NCI-H774 (cell line): Measurements from ENCODE around the gene MACO1.
"Not testable (repeated sequence)": the region's sequence is repeated elsewhere in the genome, so short reads cannot be mapped to it uniquely, and the experiment has no call there.

Experiments used
- DNase-seq: peaks from one replicate; lab custom pipeline; 2025; lab: John Stamatoyannopoulos, UW

MACO1 gene

DNA sequence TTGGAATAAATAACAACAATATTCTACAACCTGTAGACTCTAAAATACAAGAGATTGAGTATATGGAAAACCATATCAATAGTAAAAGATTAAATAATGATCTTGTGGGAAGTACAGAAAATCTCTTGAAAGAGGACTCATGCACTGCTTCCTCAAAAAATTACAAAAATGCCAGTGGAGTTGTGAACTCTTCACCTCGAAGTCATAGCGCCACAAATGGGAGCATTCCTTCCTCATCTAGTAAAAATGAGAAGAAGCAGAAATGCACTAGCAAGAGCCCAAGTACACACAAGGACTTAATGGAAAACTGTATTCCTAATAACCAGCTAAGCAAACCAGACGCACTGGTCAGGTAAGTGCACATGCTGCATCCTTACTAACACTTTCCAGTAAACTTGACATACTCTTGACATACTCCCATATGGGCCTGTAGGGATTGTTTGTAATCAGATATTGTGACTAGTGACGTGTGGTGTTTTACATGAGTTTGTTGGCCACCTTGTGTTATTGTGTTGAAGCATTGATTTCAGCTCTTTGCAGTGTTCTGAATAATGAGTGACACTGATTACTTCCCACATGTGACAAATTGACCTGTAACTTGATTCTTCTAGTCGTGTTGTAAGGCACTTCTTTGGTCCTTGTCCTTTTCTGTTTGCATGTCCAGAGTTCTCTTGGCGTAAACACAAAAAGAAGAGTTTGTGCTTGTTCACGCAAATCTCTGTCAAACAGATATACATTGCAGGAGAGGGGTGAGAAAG is 28.0 kb downstream of the MACO1 start:
- no peak for DNase-seq

GRCh38 chr1:25460020-25460419 is 29.3 kb downstream of the MACO1 start:
- DNase-seq = no peak

DNA sequence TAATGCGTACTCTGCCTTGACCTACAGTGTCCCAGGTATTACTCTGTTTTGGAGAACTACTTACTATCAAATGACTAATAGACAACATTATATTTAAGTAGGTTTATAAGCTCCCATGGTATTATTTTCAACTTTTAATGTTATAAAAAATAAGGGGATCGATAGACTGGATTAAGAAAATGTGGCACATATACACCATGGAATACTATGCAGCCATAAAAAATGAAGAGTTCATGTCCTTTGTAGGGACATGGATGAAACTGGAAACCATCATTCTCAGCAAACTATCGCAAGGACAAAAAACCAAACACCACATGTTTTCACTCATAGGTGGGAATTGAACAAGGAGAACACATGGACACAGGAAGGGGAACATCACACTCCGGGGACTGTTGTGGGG is 30.1 kb downstream of the MACO1 start:
- DNase-seq = not testable (repeated sequence)

- DNase-seq = no peak
Measured at GRCh38 chr1:25461849-25462248, 31.2 kb downstream of the MACO1 start.

GRCh38 chr1:25462732-25463131 is 32.0 kb downstream of the MACO1 start:
- DNase-seq = no peak

GRCh38 chr1:25467193-25467592 is 36.5 kb downstream of the MACO1 start:
- no peak for DNase-seq

DNA sequence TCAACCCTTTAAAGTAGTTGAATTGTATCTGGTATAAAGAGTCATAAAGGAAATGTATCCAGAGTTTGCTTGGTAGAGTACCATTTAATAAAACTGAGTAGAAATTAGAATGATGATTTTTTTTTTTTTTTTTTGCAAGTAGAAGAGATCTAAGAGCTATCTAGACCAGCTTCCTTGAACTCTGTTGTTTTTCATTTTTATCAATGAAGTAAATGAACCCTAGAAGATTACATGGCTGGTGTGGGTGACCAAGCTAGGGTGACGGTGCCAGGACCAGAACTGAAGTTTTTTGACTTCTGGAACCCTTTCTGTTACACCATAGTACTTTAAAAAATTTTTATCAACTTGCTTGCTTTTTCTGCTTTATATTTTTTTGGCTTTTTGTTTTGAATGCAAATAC is 36.9 kb downstream of the MACO1 start:
- no peak for DNase-seq

GRCh38 chr1:25468033-25468432 is 37.3 kb downstream of the MACO1 start:
- no peak for DNase-seq

DNA sequence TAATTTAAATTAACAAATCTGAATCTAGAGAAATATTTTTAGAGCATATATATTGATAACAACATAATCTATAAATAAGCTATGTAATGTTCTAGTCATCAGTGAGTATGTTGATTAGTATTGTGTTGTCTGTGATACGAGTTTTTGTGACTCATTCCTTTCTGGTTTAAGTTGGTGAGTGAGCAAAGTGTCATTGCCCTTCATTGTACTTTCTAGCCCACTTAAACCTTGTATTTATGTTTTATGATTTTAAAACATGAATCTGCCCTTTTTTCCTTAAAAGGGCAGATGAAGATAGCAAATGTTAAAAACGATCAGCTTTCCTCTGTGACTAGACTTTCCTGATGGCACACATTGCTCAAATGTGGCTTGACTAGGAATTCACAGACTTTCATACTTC is 38.5 kb downstream of the MACO1 start:
- no peak for DNase-seq

GRCh38 chr1:25472471-25472870 is 41.8 kb downstream of the MACO1 start:
- DNase-seq = no peak

DNA sequence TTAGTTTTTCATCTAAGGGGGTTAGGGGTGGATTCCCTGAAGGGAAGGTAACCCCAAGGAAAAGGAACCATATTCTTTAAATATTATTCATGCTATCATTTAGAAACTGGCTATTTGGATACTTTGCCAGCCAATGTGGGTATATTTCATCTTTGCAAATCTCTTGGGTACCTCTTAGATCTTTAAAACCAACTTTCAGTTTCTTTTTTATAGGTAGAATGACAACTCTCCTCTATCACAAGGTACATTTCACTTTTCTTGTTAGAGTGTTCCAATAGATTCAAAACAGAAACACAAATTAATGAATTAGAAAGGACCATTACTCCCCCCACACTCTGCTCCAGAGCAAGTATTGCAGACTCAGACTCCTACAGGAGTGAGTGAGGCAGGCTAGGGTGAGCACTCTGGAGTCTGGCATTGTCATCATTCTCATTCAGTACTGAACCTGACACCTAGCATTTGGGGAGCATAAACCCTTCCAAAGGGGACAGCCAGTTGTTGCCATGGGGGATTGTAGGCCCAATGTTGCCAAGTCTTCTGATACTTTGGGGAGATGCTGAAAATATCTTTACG is 43.0 kb downstream of the MACO1 start:
- DNase-seq = no peak

DNA sequence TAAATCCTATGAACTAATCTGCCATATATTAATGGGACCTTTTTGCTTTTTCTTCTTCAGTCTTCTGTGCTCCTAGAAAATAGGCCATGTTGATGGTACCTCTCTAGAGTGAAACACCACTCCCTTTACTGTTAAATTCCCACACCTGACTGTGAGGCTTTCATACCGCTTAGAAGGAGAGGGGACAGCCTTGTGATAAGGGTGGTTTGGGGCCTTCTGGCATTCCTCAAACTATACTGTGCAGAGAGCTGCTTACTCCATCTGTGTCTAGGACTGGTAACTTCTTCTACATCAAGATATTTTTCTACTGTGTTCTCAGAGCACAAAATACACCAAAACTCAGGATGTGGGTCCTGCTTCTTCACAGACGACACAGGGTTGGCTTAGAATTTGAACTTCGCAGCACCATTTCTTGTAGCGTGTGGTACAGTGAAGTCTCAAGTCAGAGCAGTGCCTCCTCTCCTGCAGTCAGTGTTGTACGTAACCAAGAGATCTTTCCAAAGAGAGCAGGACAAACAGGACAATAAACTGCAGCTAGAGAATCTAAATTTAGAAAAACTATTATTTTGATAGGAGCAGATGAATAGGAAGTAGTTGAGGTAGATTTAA is 43.8 kb downstream of the MACO1 start:
- DNase-seq = no peak

- DNase-seq = no peak
Measured at GRCh38 chr1:25476186-25477097, 45.7 kb downstream of the MACO1 start.

DNA sequence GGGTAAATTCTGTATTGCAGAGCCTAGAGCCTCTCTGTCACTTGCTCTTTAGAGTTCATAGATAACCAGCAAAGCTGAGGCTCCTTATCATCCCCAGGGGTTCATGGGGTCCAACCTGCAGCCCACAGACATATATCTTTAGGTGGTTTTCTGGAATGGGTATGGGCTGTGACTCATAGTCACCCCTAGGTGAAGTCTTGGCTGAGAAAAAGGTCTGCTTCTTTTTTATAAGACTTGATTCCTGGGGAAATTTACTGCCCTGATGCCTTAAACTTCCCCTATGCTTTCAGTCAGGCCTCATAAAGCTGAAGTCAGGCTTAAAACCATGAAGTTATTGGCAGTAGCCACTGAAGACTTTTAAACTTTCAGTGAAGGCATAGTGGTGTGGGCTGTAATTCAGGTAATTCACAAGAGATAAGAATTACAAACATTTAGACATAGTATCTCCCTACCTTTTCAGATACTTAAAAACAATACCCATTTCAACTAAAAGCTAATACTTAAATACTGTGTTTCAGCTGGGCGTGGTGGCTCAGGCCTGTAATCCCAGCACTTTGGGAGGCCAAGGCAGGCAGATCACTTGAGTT is 46.8 kb downstream of the MACO1 start:
- no peak for DNase-seq

GRCh38 chr1:25478633-25479032 is 47.9 kb downstream of the MACO1 start:
- DNase-seq = no peak

DNA sequence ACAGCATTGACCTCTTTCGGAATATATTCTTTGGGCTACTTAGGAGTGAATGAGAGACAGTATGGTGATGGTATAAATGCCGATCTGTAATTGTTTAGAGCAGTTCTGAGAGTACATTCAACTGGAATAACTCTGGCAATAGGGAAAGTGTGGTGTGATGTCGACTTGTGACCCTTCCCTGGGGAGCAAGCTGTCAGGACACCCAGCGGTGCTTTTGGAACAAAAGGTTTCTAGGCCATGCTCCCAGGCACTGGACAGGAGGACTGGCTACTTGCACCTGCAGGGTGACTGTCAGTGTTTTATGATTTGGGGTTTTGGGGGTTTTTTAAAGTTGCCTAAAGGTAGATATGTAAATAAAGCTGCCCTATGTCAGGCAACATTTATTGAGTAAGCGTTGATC is 50.9 kb downstream of the MACO1 start:
- no peak for DNase-seq

GRCh38 chr1:25482211-25482610 is 51.5 kb downstream of the MACO1 start:
- DNase-seq = no peak

DNA sequence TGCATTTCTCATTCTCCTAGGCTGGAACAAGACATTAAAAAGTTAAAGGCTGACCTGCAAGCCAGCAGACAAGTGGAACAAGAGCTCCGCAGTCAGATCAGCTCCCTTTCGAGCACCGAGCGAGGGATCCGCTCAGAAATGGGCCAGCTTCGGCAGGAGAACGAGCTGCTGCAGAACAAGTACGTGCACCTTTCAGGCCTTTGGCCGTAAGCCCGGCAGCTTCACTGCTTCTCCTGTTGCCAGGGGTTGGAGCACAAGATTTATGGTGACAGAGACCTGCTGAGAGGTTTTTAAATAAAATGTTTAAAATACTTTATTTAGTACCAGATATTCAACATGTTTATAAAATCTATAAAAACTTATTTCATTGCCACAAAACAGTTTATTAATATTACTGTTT is 53.4 kb downstream of the MACO1 start:
- DNase-seq = no peak

GRCh38 chr1:25484533-25484932 is 53.8 kb downstream of the MACO1 start:
- DNase-seq = no peak

DNA sequence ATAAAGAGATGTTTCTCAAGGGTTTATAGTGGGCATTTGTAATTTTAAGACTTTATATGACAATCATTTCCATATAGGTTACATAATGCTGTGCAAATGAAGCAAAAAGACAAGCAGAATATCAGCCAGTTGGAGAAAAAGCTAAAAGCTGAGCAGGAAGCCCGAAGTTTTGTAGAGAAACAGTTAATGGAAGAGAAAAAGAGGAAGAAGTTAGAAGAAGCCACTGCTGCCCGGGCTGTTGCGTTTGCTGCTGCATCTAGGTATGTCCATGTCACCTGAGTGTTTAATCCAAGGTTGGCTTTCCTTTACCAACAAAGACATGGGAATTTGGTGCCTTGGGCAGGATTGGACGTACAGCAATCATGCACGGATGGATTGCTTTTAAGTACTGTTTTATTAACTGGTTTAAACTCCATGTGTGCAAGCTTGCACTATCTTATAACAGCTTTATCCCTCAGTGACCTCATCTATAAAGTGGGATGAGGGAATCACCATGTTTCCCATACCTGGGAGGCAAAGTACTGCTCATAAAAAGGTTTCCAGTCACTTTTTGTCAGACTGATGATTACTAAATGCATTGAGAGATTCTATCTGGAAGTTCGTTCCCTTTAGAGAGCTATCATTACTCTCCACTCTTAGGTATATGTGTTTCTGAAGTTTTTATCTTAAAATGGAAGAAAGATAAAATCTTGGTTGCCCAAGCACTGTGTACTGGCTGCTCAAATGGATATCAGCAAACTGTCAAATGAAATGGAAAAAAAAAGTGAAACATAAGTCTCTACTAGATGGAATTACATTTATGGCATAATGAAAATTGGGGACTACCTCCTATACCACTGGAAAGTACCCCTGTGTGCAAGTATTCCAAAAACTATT is 55.1 kb downstream of the MACO1 start:
- no peak for DNase-seq

- DNase-seq = no peak
Measured at GRCh38 chr1:25486602-25487001, 55.9 kb downstream of the MACO1 start.
